ENCODE results near the gene TTC17. TPM values are rescaled to one million over a fixed set of nuclear protein-coding genes. Genes with fewer than 3 reads are reported as not detected.

TTC17 gene
- total RNA-seq, 1 donor from 2014 or later: 60.3 TPM

GRCh38 chr11:43497144-43497543 is 138.4 kb downstream of the TTC17 start:
- Histone ChIP-seq H3K36me3 (peaks cover 12 to 33% of the 10 kb centered on the region in 2 donors), H3K9me3 (no peaks in the 10 kb centered on the region), H3K27me3 (no peaks in the 10 kb centered on the region), H3K4me1 (no peaks in the 10 kb centered on the region), H3K27ac (no peak overlapping the region), H3K4me3 (no peak overlapping the region)
- DNase-seq (ENCODE audit: low spot score in 2 of 2): no peak
- intact Hi-C loops (cut with DNase I): no loop called here
- TF ChIP-seq CTCF (IDR thresholded peaks at IDR 0.05): no peak

- no peak for TF ChIP-seq CTCF (IDR thresholded peaks at IDR 0.05)
- H3K36me3 ChIP-seq: peaks cover 9 to 19% of the 10 kb centered on the region in 2 donors
- H3K4me1 ChIP-seq: no peaks in the 10 kb centered on the region
- no peak overlapping the region for H3K27ac ChIP-seq
- H3K4me3 ChIP-seq: no peak overlapping the region
- no peaks in the 10 kb centered on the region for H3K9me3 ChIP-seq
- no peak for DNase-seq (ENCODE audit: low spot score in 2 of 2)
- H3K27me3 ChIP-seq: no peaks in the 10 kb centered on the region
- intact Hi-C loops (cut with DNase I): no loop called here
Measured at GRCh38 chr11:43498561-43498960, 139.8 kb downstream of the TTC17 start.

- DNase-seq (ENCODE audit: low spot score in 2 of 2): no peak
- H3K4me1 ChIP-seq: no peaks in the 10 kb centered on the region
- no peak for TF ChIP-seq CTCF (IDR thresholded peaks at IDR 0.05)
- H3K27me3 ChIP-seq: no peaks in the 10 kb centered on the region
- intact Hi-C loops (cut with DNase I): no loop called here
- H3K9me3 ChIP-seq: no peaks in the 10 kb centered on the region
- H3K27ac ChIP-seq: no peak overlapping the region
- no peak overlapping the region for H3K4me3 ChIP-seq
- H3K36me3 ChIP-seq: no peaks in the 10 kb centered on the region
Measured at GRCh38 chr11:43503417-43503816, 144.7 kb downstream of the TTC17 start.

- DNase-seq (ENCODE audit: low spot score in 2 of 2): no peak
- Histone ChIP-seq H3K27ac (no peak overlapping the region), H3K4me1 (no peaks in the 10 kb centered on the region), H3K36me3 (no peaks in the 10 kb centered on the region), H3K9me3 (no peaks in the 10 kb centered on the region), H3K4me3 (no peak overlapping the region), H3K27me3 (no peaks in the 10 kb centered on the region)
- intact Hi-C loops (cut with DNase I): no loop called here
- peak in 1 of 3 experiments; percentile 30 for TF ChIP-seq CTCF (IDR thresholded peaks at IDR 0.05)
Measured at GRCh38 chr11:43504316-43504950, 145.7 kb downstream of the TTC17 start.

GRCh38 chr11:43505171-43505570 is 146.5 kb downstream of the TTC17 start:
- Histone ChIP-seq H3K4me3 (no peak overlapping the region), H3K4me1 (no peaks in the 10 kb centered on the region), H3K36me3 (no peaks in the 10 kb centered on the region), H3K27ac (no peak overlapping the region), H3K9me3 (no peaks in the 10 kb centered on the region), H3K27me3 (no peaks in the 10 kb centered on the region)
- DNase-seq (ENCODE audit: low spot score in 2 of 2): no peak
- intact Hi-C loops (cut with DNase I): no loop called here
- no peak for TF ChIP-seq CTCF (IDR thresholded peaks at IDR 0.05)

- DNase-seq (ENCODE audit: low spot score in 2 of 2): no peak
- no peak for TF ChIP-seq CTCF (IDR thresholded peaks at IDR 0.05)
- H3K4me3 ChIP-seq: no peak overlapping the region
- intact Hi-C loops (cut with DNase I): no loop called here
- H3K27me3 ChIP-seq: no peaks in the 10 kb centered on the region
- H3K4me1 ChIP-seq: no peaks in the 10 kb centered on the region
- H3K9me3 ChIP-seq: no peaks in the 10 kb centered on the region
- no peaks in the 10 kb centered on the region for H3K36me3 ChIP-seq
- H3K27ac ChIP-seq: no peak overlapping the region
Measured at GRCh38 chr11:43507171-43507570, 148.5 kb downstream of the TTC17 start.
